Psoas muscle (tissue), 8 donors: ENCODE measurements around the gene SLIT3. TPM values are rescaled to one million over a fixed set of nuclear protein-coding genes. Genes with fewer than 3 reads are reported as not detected.

ENCODE experiments used
- ATAC-seq, 4 donors: fragments of 200-7000 bp; cut with Tn5 transposase; one replicate each; pipeline ENCODE4 v1.9.1; 2020; ENCODE audit warnings: moderate library complexity in 3 of 4, mild to moderate bottlenecking in 2 of 4
- DNase-seq, 2 donors: peaks; one replicate each; pipeline ENCODE4 v3.0.0-alpha.2; 2020
- H3K27ac ChIP-seq: fragments of 200-600 bp; one replicate; pipeline ENCODE4 v1.8.0; 2022
- H3K27me3 ChIP-seq, 3 donors: fragments of 200-600 bp in 1 of 3; one replicate each; pipeline versions ENCODE4 v1.6.1 to v1.8.0; 2013 to 2022; ENCODE audit warnings: low read length in 2 of 3, mild to moderate bottlenecking in 2 of 3, moderate library complexity in 1 of 3; ENCODE audit not compliant: insufficient read depth in 3 of 3
- H3K36me3 ChIP-seq, 2 donors: fragments of 200-600 bp in 1 of 2; one replicate each; pipeline versions ENCODE4 v1.6.1 to v1.8.0; 2013 to 2022; ENCODE audit warnings: low read depth in 1 of 2, mild to moderate bottlenecking in 1 of 2, moderate library complexity in 1 of 2; ENCODE audit not compliant: insufficient read depth in 1 of 2
- H3K4me1 ChIP-seq: fragments of 200-600 bp; one replicate; pipeline ENCODE4 v1.8.0; 2022
- H3K4me3 ChIP-seq: fragments of 200-600 bp; one replicate; pipeline ENCODE4 v1.8.0; 2022; ENCODE audit warnings: mild to moderate bottlenecking
- H3K9me3 ChIP-seq: fragments of 200-600 bp; one replicate; pipeline ENCODE4 v1.8.0; 2022
- WGBS, 3 donors: extraction: QIAGEN DNeasy Blood & Tissue Kit; methylation state at CpG; one replicate each; pipeline versions ENCODE4 v1.1.6 to v1.1.7; 2013; 5-methylcytosine and 5-hydroxymethylcytosine counted together
- intact Hi-C, 2 donors: fragments of 100-400 bp; cut with DNase I; formaldehyde crosslinking; loops; one replicate each; pipeline versions ENCODE4 v1.11.0 to v1.14.2; 2022
- polyA plus RNA-seq, 3 donors: library from polyadenylated mRNA; stranded (reverse); fragments of 200-250 nt; gene quantifications; one replicate each; pipeline ENCODE4 v1.2.3, GENCODE V29; 2013
- total RNA-seq, 4 donors: library from RNA; stranded (reverse); fragmentation: NEBNext Ultra II Directional in 2 of 4; extraction: Animal tissue kit (Norgen Biotek cat#: 25700) in 2 of 4; gene quantifications; one replicate each; pipeline versions ENCODE4 v1.2.1 to v1.2.4, GENCODE V29; 2021 to 2023
- TF ChIP-seq, protein P1 (sequence below): fragments of 200-600 bp; IDR thresholded peaks from one replicate; pipeline ENCODE4 v1.8.0; 2022; ENCODE audit warnings: antibody characterized with exemption
- donor health status: healthy with polysubstance abuse.
- donor health status: DM: no; HTN: no; CAD: no; lungs with moderate emphysema.
- donor health status: Bipolar disorder and iron deficiency.
- donor health status: healthy.
- donor health status: DM: yes; HTN: yes; CAD: no.
- donor health status: DM: no; HTN: no; CAD: no.
- donor health status: DM: no; HTN: no; CAD: no.
- donor health status: DM: yes; HTN: yes; CAD: no.

Gene SLIT3
- total and polyA plus RNA-seq, 7 donors, result 0.81 to 5.9 (median 2.1) TPM

DNA sequence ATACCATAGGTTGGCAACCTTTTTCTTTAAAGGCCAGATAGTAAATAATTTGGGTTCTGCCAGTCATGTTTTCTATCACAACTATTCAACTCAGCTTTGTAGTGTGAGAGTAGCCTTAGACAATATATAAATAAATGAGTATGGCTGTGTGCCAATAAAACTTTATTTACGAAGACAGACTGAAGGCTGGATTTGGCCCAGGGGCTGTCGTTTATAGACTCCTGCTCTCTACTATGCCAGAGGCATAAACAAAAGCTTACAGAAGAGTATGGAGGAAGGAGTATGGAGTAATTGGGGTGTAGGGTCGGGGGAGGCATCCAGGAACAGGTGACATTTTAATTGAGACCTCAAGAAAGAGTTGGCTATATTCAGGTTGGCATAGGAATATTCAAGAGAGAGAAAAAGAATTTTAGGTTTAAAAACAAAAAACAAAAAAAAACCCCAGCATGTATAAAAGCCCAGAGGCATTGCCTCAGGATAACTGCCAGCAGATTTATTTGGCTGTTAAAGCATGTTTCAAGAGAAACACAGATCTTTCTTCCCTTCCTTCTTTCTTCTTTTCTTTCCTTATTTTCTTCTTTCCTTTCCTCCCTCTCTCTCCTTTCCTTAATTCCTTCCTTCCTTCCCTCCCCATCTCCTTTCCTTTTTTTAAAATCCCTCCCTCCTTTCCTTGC, 39.9 kb downstream of the SLIT3 start:
- H3K4me1 ChIP-seq, result no peaks in the 10 kb centered on the region
- no peak for DNase-seq
- no peak for ATAC-seq
- WGBS, 3 donors, result 43 to 47% (median 47%) methylated on average over 3 of the region's 3 CpGs
- H3K9me3 ChIP-seq, result no peaks in the 10 kb centered on the region
- H3K4me3 ChIP-seq, result no peak overlapping the region
- H3K27ac ChIP-seq, result no peak overlapping the region
- intact Hi-C loops, result no loop called here
- H3K36me3 ChIP-seq, result no peaks in the 10 kb centered on the region
- TF ChIP-seq, protein P1, sequence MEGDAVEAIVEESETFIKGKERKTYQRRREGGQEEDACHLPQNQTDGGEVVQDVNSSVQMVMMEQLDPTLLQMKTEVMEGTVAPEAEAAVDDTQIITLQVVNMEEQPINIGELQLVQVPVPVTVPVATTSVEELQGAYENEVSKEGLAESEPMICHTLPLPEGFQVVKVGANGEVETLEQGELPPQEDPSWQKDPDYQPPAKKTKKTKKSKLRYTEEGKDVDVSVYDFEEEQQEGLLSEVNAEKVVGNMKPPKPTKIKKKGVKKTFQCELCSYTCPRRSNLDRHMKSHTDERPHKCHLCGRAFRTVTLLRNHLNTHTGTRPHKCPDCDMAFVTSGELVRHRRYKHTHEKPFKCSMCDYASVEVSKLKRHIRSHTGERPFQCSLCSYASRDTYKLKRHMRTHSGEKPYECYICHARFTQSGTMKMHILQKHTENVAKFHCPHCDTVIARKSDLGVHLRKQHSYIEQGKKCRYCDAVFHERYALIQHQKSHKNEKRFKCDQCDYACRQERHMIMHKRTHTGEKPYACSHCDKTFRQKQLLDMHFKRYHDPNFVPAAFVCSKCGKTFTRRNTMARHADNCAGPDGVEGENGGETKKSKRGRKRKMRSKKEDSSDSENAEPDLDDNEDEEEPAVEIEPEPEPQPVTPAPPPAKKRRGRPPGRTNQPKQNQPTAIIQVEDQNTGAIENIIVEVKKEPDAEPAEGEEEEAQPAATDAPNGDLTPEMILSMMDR, result no peak
- no peaks in the 10 kb centered on the region for H3K27me3 ChIP-seq

GRCh38 chr5:169258372-169259000, 42.5 kb downstream of the SLIT3 start:
- TF ChIP-seq, protein P1, result no peak
- Histone ChIP-seq H3K4me3 (no peak overlapping the region), H3K27ac (no peak overlapping the region), H3K4me1 (no peaks in the 10 kb centered on the region), H3K9me3 (no peaks in the 10 kb centered on the region), H3K27me3 (no peaks in the 10 kb centered on the region), H3K36me3 (no peaks in the 10 kb centered on the region)
- 43 to 63% (median 52%) methylated on average over 1 of the region's 1 CpG for WGBS, 3 donors
- no peak for DNase-seq
- no peak for ATAC-seq
- intact Hi-C loops, result no loop called here

DNA sequence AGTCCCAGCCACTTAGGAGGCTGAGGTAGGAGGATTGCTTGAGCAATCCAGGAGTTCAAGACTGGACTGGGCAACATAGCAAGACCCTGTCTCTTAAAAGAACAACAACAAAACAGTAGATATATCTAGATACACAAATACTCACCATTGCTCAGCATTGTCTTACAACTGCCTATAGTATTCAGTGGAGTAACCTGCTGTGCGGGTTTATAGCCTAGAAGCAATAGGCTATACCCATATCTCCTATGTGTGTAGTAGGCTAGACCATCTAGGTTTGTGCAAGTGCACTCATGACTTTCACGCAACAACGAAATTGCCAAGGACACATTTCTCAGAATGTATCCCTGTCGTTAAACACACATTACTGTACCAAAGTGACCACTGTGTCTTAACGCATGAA, 44.7 kb downstream of the SLIT3 start:
- no peaks in the 10 kb centered on the region for H3K4me1 ChIP-seq
- H3K4me3 ChIP-seq, result no peak overlapping the region
- no peaks in the 10 kb centered on the region for H3K27me3 ChIP-seq
- intact Hi-C loops, result no loop called here
- no peaks in the 10 kb centered on the region for H3K36me3 ChIP-seq
- H3K9me3 ChIP-seq, result no peaks in the 10 kb centered on the region
- no peak for ATAC-seq
- TF ChIP-seq, protein P1, result no peak
- WGBS, 3 donors, result 83 to 96% (median 94%) methylated on average over 5 of the region's 5 CpGs
- no peak for DNase-seq
- no peak overlapping the region for H3K27ac ChIP-seq

DNA sequence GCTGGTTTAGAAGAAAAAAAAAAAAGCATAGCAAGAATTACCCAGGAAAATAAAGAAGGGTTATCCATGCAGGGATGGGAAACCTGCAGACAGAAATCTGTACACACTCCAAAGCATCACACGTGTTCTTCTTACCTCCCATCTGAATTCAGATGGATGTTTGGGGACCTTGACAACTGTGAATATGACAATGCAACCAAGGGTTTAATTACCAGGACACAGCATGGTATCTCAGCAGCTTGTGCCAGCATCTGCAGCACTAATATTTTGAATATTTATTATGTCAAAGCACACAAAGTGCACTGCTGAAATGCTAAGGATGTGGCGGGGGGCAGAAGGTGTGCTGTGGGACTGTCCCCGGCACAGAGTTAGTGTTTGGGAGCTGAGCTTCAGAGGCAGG, 47.9 kb downstream of the SLIT3 start:
- ATAC-seq (no peak), DNase-seq (no peak)
- Histone ChIP-seq H3K9me3 (no peaks in the 10 kb centered on the region), H3K4me3 (no peak overlapping the region), H3K4me1 (no peaks in the 10 kb centered on the region), H3K36me3 (no peaks in the 10 kb centered on the region), H3K27ac (no peak overlapping the region), H3K27me3 (no peaks in the 10 kb centered on the region)
- WGBS, 3 donors, result 77 to 82% (median 77%) methylated on average over 3 of the region's 3 CpGs
- intact Hi-C loops, result no loop called here
- TF ChIP-seq, protein P1, result no peak
